ENCODE data around the gene SERGEF.

The SERGEF gene

GRCh38 chr11:17822401-17822781 is 190.5 kb downstream of the SERGEF start:
- TF ChIP-seq CTCF (IDR thresholded peaks at IDR 0.05; ENCODE audit: control insufficient read depth, insufficient read depth, low read depth, low read length, missing control alignments): no peak
- no peak for DNase-seq (ENCODE audit: low read depth)
- H3K4me3 ChIP-seq (ENCODE audit: control insufficient read depth, low read depth, low read length): no peak overlapping the region

GRCh38 chr11:17821648-17822400 is 191.0 kb downstream of the SERGEF start:
- DNase-seq (ENCODE audit: low read depth): peak; percentile 67
- TF ChIP-seq CTCF (IDR thresholded peaks at IDR 0.05; ENCODE audit: control insufficient read depth, insufficient read depth, low read depth, low read length, missing control alignments): no peak
- no peak overlapping the region for H3K4me3 ChIP-seq (ENCODE audit: control insufficient read depth, low read depth, low read length)

GRCh38 chr11:17816232-17816931 is 196.5 kb downstream of the SERGEF start:
- TF ChIP-seq CTCF (IDR thresholded peaks at IDR 0.05; ENCODE audit: control insufficient read depth, insufficient read depth, low read depth, low read length, missing control alignments): no peak
- H3K4me3 ChIP-seq (ENCODE audit: control insufficient read depth, low read depth, low read length): no peak overlapping the region
- DNase-seq (ENCODE audit: low read depth): no peak

GRCh38 chr11:17814546-17814945 is 198.3 kb downstream of the SERGEF start:
- DNase-seq (ENCODE audit: low read depth): no peak
- no peak for TF ChIP-seq CTCF (IDR thresholded peaks at IDR 0.05; ENCODE audit: control insufficient read depth, insufficient read depth, low read depth, low read length, missing control alignments)

GRCh38 chr11:17813391-17814059 is 199.3 kb downstream of the SERGEF start:
- no peak for TF ChIP-seq CTCF (IDR thresholded peaks at IDR 0.05; ENCODE audit: control insufficient read depth, insufficient read depth, low read depth, low read length, missing control alignments)
- no peak overlapping the region for H3K4me3 ChIP-seq (ENCODE audit: control insufficient read depth, low read depth, low read length)
- DNase-seq (ENCODE audit: low read depth): no peak

More at GRCh38 chr11:17814546-17814945, 198.3 kb downstream of the SERGEF start:
- no peak overlapping the region for H3K4me3 ChIP-seq (ENCODE audit: control insufficient read depth, low read depth, low read length)

DNA sequence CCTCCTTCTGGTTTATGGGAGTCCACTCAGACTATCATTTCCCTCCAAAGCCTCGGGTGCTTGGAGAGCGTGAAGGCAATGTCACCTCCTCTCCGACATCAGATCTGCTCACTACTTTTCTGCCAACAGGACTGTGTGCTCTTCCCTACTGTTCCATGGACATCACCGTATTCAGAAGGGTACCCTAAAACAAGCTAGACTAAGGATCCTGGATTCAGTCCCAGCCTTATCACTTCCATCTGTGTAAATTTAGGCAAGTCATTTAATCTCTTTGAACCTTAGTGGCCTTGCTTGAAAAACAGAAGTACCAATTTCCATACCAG is 200.0 kb downstream of the SERGEF start:
- no peak for DNase-seq (ENCODE audit: low read depth)
- H3K4me3 ChIP-seq (ENCODE audit: control insufficient read depth, low read depth, low read length): no peak overlapping the region
- no peak for TF ChIP-seq CTCF (IDR thresholded peaks at IDR 0.05; ENCODE audit: control insufficient read depth, insufficient read depth, low read depth, low read length, missing control alignments)
